Measurements from ENCODE around the gene TEX35. TPM values are rescaled to one million over a fixed set of nuclear protein-coding genes. Genes with fewer than 3 reads are reported as not detected.

Gene TEX35
- total and polyA plus RNA-seq, 2 experiments from 2014 or later, result not detected

DNA sequence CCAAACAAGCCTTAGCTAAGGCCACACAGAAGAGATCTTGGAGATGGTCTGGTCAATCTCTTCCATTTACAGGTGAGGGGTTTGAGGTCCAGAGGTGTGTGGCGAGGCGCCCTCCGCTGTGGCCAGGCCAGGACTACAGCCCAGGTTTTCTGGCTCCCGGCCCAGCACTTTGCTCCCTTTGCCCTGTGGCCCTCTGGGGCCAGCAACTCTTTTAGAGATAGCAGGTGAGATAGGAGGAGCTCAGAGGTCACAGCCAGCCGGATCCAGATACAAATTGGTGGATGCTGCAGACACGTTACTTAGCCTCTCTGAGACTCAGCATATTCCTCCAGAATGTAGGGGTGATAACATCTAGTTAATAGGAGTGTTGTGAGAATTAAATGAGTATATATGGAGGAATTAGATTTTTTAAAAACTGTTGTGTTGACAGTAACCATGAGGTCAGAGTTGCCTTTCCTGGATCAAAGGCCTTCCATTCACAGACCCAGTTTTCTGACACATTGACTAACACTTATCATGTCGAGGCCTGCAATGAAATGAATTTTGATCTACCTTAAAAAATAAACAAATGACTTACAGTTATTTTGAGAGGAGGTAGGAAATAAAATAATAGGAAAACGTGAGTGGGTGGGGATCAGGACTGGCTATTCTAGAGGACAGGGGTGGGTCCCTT lies 16.6 kb downstream of the TEX35 start:
- Histone ChIP-seq H3K4me1 (ENCODE audit: low read depth) (peaks cover 7% of the 10 kb centered on the region), H3K4me3 (no peak overlapping the region), H3K9me3 (ENCODE audit: low read depth) (no peaks in the 10 kb centered on the region), H3K27ac (no peak overlapping the region), H3K27me3 (no peaks in the 10 kb centered on the region), H3K36me3 (no peaks in the 10 kb centered on the region)
- no peak for DNase-seq (ENCODE audit: low read depth in 1 of 2, low spot score in 1 of 2)
- TF ChIP-seq, protein P1, sequence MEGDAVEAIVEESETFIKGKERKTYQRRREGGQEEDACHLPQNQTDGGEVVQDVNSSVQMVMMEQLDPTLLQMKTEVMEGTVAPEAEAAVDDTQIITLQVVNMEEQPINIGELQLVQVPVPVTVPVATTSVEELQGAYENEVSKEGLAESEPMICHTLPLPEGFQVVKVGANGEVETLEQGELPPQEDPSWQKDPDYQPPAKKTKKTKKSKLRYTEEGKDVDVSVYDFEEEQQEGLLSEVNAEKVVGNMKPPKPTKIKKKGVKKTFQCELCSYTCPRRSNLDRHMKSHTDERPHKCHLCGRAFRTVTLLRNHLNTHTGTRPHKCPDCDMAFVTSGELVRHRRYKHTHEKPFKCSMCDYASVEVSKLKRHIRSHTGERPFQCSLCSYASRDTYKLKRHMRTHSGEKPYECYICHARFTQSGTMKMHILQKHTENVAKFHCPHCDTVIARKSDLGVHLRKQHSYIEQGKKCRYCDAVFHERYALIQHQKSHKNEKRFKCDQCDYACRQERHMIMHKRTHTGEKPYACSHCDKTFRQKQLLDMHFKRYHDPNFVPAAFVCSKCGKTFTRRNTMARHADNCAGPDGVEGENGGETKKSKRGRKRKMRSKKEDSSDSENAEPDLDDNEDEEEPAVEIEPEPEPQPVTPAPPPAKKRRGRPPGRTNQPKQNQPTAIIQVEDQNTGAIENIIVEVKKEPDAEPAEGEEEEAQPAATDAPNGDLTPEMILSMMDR (IDR thresholded peaks at IDR 0.05; ENCODE audit: low read depth, low read length), result no peak

DNA sequence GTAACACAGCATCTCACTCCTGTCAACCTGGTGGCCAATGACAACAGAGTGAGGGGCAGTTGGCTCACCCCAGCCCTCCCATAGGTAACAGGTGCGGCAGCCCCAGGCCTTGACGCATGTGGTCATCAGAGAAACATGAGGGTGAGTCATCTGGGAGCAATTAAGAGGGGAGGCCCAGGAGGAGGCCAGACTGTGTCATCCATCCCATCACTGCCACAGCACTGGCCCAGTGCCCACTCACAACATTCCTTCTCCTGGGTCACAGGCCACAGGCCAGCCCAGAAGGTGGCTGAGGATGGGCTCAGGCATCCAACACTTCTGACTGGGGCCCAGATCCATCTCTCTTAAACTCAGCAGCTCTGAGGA lies 17.1 kb downstream of the TEX35 start:
- DNase-seq (ENCODE audit: low read depth in 1 of 2, low spot score in 1 of 2), result peak in 1 of 2 donors; percentile 40
- no peaks in the 10 kb centered on the region for H3K27me3 ChIP-seq
- H3K4me3 ChIP-seq, result no peak overlapping the region
- no peak overlapping the region for H3K27ac ChIP-seq
- TF ChIP-seq, protein P1 (IDR thresholded peaks at IDR 0.05; ENCODE audit: low read depth, low read length), result no peak
- H3K4me1 ChIP-seq (ENCODE audit: low read depth), result peaks cover 7% of the 10 kb centered on the region
- H3K9me3 ChIP-seq (ENCODE audit: low read depth), result no peaks in the 10 kb centered on the region
- no peaks in the 10 kb centered on the region for H3K36me3 ChIP-seq

DNA sequence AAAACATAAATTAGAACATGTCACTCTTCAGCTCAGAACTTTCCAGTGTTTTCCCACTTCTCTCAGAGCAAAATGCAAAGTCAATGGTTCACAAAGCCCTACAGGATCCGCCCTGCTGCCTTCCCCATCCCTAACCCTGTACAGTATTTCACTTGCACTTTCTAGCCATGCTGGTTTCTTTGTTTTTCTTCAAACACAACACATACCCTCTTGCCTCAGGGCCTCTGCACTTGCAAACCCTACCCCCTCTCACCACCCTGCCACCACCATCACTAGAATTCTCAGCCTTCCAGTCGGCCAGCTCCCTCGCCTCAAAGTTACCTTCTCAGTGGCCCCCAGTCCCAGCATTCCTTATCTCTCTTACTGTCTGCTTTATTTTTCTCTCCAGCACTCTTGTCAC lies 17.6 kb downstream of the TEX35 start:
- DNase-seq (ENCODE audit: low read depth in 1 of 2, low spot score in 1 of 2), result no peak
- Histone ChIP-seq H3K9me3 (ENCODE audit: low read depth) (no peaks in the 10 kb centered on the region), H3K4me3 (no peak overlapping the region), H3K36me3 (no peaks in the 10 kb centered on the region), H3K27ac (no peak overlapping the region), H3K4me1 (ENCODE audit: low read depth) (peaks cover 7% of the 10 kb centered on the region), H3K27me3 (no peaks in the 10 kb centered on the region)
- TF ChIP-seq, protein P1 (IDR thresholded peaks at IDR 0.05; ENCODE audit: low read depth, low read length), result no peak

DNA sequence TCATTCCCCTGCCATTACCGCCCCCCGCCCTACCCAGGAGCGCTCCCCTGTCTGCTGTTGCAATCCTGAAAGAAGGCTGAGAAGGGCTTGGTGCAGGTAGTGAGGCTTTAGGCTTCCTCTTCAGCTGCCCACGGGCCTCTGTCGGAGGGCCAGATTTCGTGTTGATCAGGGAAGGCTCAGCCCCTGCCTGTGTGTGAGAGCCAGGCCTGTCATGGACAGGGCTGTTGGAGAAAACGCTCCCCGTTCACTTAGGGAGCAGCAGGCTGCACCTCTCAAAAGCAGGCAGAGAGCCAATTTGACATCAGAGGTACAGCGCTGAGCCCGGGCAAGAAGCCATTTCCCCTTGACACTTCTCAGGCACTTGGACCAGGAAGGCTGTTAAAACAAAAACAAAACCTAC lies 19.0 kb downstream of the TEX35 start:
- TF ChIP-seq, protein P1 (IDR thresholded peaks at IDR 0.05; ENCODE audit: low read depth, low read length), result no peak
- DNase-seq (ENCODE audit: low read depth in 1 of 2, low spot score in 1 of 2), result no peak
- Histone ChIP-seq H3K4me1 (ENCODE audit: low read depth) (peaks cover 7% of the 10 kb centered on the region), H3K4me3 (no peak overlapping the region), H3K27me3 (no peaks in the 10 kb centered on the region), H3K9me3 (ENCODE audit: low read depth) (no peaks in the 10 kb centered on the region), H3K36me3 (no peaks in the 10 kb centered on the region), H3K27ac (no peak overlapping the region)

DNA sequence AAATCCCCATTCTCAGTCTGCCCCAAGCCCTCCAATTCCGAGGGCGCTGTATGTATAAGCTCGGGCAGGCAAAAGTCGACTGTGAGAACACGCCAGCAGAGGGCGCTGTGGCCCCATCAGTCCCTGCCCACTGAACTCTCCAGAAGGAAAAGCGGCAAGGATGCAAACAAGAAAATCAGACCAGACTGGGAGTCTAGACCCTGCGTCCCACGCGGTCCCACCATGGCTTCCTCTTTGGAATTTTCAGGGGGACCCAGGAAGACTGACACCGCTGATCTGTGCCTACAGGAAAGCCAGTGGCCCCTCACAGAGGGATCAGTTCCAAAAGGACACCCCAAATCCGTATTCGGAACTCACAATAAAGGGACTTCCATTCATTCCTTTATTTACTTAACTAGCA lies 19.5 kb downstream of the TEX35 start:
- TF ChIP-seq, protein P1 (IDR thresholded peaks at IDR 0.05; ENCODE audit: low read depth, low read length), result peak; percentile 91
- Histone ChIP-seq H3K4me3 (no peak overlapping the region), H3K4me1 (ENCODE audit: low read depth) (peaks cover 7% of the 10 kb centered on the region), H3K36me3 (no peaks in the 10 kb centered on the region), H3K27me3 (no peaks in the 10 kb centered on the region), H3K9me3 (ENCODE audit: low read depth) (no peaks in the 10 kb centered on the region), H3K27ac (no peak overlapping the region)
- DNase-seq (ENCODE audit: low read depth in 1 of 2, low spot score in 1 of 2), result peak; percentile 85 to 89

Measured in cardiac muscle cell (in vitro differentiated cells and primary cell).